Uterus (tissue), 4 donors: ENCODE data around the gene NR2F1-AS1. TPM values are rescaled to one million over a fixed set of nuclear protein-coding genes. Genes with fewer than 3 reads are reported as not detected.

Experiments used
- DNase-seq, 2 donors: peaks; one replicate each; pipeline ENCODE4 v3.0.0-alpha.2; 2019 to 2020
- H3K27ac ChIP-seq, 2 donors: fragments of 200-600 bp; sonication (generic); 1 replicate in 1 of 2; 2 replicates in 1 of 2; pipeline ENCODE4 v1.5.1; 2016 to 2018
- H3K27me3 ChIP-seq, 2 donors: fragments of 200-600 bp; sonication (generic); one replicate each; pipeline ENCODE4 v1.5.1; 2018 to 2019; ENCODE audit warnings: control low read depth in 1 of 2
- H3K36me3 ChIP-seq, 2 donors: fragments of 200-600 bp; sonication (generic); one replicate each; pipeline ENCODE4 v1.5.1; 2019; ENCODE audit warnings: control low read depth in 1 of 2
- H3K4me1 ChIP-seq, 2 donors: fragments of 200-600 bp; sonication (generic); one replicate each; pipeline ENCODE4 v1.5.1; 2018 to 2019; ENCODE audit warnings: control low read depth in 1 of 2
- H3K4me3 ChIP-seq, 2 donors: fragments of 200-600 bp; sonication (generic); 1 replicate in 1 of 2; 2 replicates in 1 of 2; pipeline ENCODE4 v1.5.1; 2018 to 2019; ENCODE audit warnings: mild to moderate bottlenecking in 1 of 2
- H3K9me3 ChIP-seq, 2 donors: fragments of 200-600 bp; sonication (generic); one replicate each; pipeline ENCODE4 v1.5.1; 2019; ENCODE audit warnings: control low read depth in 1 of 2
- CTCF ChIP-seq, 4 experiments: fragments of 200-600 bp in 2 of 4; fragments of 450-650 bp in 2 of 4; sonication (generic) in 2 of 4; IDR thresholded peaks; one replicate each; pipeline ENCODE4 v1.5.1; 2016 to 2019; ENCODE audit warnings: antibody characterized with exemption in 4 of 4, mild to moderate bottlenecking in 2 of 4, moderate library complexity in 1 of 4
- POLR2A ChIP-seq, 2 donors: fragments of 450-650 bp; IDR thresholded peaks; one replicate each; pipeline ENCODE4 v1.6.1; 2016; ENCODE audit warnings: antibody characterized with exemption in 2 of 2, mild to moderate bottlenecking in 1 of 2, moderate library complexity in 1 of 2
- intact Hi-C: fragments of 100-400 bp; cut with DNase I; formaldehyde crosslinking; loops from one replicate; pipeline ENCODE4 v1.15.1; 2023; ENCODE audit warnings: low total_unique reads
- total RNA-seq, 4 donors: library from RNA; depleted of rRNA in 3 of 4; stranded (reverse); fragments of >200 nt in 3 of 4; gene quantifications; one replicate each; pipeline versions ENCODE4 v1.1.0 to v1.2.4, GENCODE V29; 2014 to 2023
- donor health status: DM: yes; HTN: yes; CAD: no.

NR2F1-AS1 gene
- total RNA-seq, 4 donors from 2014 or later: 4.4 to 46.1 (median 19.9) TPM

DNA sequence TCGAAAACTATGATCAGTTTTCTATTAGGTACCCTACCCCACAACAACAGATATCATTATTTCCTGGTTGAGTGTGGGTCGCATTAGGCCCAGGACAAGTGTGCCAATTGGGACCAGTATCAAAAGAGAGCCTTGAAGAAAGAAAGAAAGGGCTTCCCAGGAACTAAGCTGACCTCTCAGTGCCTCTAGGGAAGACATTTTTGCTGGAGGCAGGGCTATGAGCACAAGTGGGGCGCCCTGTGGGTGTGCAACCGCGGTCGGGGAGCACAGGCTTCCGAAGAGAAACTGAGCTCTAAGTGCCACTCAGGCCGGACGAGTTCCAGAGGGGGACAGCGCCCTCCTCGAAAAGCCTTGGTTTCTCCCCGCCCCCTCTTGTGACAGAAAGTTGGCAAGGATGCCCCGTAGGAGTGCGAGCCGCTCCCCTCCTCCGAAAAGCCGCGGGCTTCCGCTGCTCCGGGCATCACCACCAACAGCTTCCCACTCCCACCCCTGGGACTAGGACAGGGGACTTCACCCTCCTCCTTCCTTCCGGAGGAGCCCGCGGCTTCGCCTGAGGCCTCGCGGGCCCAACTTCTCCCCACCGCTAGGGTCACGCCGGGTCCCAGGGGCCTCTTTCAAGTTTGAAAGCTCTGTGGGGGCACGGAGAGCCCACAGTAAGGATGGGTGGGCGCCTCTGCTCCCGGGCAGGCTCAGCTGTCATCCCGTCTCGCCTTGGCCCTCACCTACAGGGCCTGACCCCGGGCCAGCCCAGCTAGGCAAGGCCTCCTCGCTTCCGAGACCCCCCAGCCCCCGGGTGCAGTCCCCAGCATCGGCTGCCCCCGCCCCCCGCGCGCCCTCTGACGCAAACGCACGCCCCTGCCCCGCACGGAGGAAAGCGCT lies 2.0 kb downstream of the NR2F1-AS1 start:
- peak overlapping the region; percentile 53 to 65 for H3K4me3 ChIP-seq
- intact Hi-C loops: loop anchor here (5.0 kb wide), 1 partner anchor 47 kb away; no protein-coding TSS in a partner anchor
- TF ChIP-seq POLR2A (IDR thresholded peaks at IDR 0.05): peak in 1 of 2 donors; percentile 28
- TF ChIP-seq CTCF (IDR thresholded peaks at IDR 0.05): peak in 1 of 4 experiments; percentile 11

GRCh38 chr5:93577854-93578812 lies 2.9 kb downstream of the NR2F1-AS1 start:
- intact Hi-C loops: loop anchor here (5.0 kb wide), 1 partner anchor 46 kb away; no protein-coding TSS in a partner anchor
- Histone ChIP-seq H3K4me1 (no peaks in the 10 kb centered on the region), H3K36me3 (no peaks in the 10 kb centered on the region), H3K27ac (peak overlapping the region; percentile 90 to 92), H3K4me3 (peak overlapping the region; percentile 53 to 65), H3K9me3 (no peaks in the 10 kb centered on the region), H3K27me3 (peaks cover 0 to 2% of the 10 kb centered on the region in 2 donors)
- TF ChIP-seq CTCF (IDR thresholded peaks at IDR 0.05) (no peak), POLR2A (IDR thresholded peaks at IDR 0.05) (no peak)
- DNase-seq: peak in 1 of 2 donors; percentile 46

More for the DNA sequence above, 2.0 kb downstream of the NR2F1-AS1 start:
- Histone ChIP-seq H3K4me1 (no peaks in the 10 kb centered on the region), H3K27ac (peak overlapping the region; percentile 90 to 92), H3K9me3 (no peaks in the 10 kb centered on the region), H3K36me3 (no peaks in the 10 kb centered on the region), H3K27me3 (peaks cover 0 to 3% of the 10 kb centered on the region in 2 donors)
- DNase-seq: peak; percentile 76 to 83

DNA sequence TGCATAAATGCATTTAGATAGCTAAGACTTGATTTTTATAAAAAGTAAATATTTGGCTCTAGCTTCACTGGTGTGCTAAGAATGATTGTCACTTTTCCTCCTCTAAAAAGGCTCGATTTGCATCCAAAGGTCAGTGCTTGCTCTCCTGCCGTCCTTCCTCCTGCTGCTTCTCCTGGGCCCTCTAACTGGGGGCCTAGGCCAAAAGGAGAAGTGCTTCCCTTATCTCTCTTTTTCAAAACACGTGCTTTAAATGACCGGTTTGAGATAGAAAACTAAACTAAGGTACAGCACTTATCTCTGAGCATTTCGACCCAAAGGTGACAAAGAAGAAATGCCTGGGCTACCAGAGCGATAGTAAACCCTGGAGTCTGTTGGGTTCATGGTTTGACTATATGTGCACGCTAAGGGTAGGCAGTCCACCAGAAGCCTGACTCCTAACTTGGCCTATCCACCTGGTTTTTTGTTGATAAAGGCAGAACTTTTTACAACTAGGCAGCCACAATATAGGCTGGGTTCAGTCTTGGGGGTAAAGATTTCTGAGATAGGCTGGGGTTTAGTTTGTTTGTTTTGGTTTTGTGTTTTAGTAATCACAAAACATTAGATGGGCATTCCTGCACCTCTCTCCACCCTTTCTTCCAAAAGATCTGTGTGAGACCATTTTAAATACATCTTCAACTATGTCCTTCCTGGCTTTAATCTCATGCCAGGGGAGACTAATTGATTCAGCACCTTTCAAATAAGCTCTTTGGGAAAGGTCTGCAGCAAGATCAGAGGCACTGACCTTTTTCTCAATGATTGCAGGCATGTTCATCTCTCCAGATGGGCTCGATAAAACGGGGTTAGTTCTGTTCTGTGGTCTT lies 3.8 kb downstream of the NR2F1-AS1 start:
- no peaks in the 10 kb centered on the region for H3K27me3 ChIP-seq
- H3K27ac ChIP-seq: peak overlapping the region; percentile 90 to 92
- intact Hi-C loops: loop anchor here (5.0 kb wide), 1 partner anchor 45 kb away; no protein-coding TSS in a partner anchor
- DNase-seq: peak in 1 of 2 donors; percentile 16
- TF ChIP-seq POLR2A (IDR thresholded peaks at IDR 0.05) (no peak), CTCF (IDR thresholded peaks at IDR 0.05) (no peak)
- H3K4me1 ChIP-seq: no peaks in the 10 kb centered on the region
- no peaks in the 10 kb centered on the region for H3K9me3 ChIP-seq
- H3K36me3 ChIP-seq: no peaks in the 10 kb centered on the region
- H3K4me3 ChIP-seq: no peak overlapping the region

GRCh38 chr5:93575461-93576414 lies 5.3 kb downstream of the NR2F1-AS1 start:
- intact Hi-C loops: loop anchor here (5.0 kb wide), 1 partner anchor 43 kb away; no protein-coding TSS in a partner anchor
- H3K4me3 ChIP-seq: no peak overlapping the region
- no peaks in the 10 kb centered on the region for H3K27me3 ChIP-seq
- peak overlapping the region; percentile 61 to 63 for H3K27ac ChIP-seq
- H3K36me3 ChIP-seq: no peaks in the 10 kb centered on the region
- no peak for DNase-seq
- no peaks in the 10 kb centered on the region for H3K4me1 ChIP-seq
- no peaks in the 10 kb centered on the region for H3K9me3 ChIP-seq
- no peak for TF ChIP-seq CTCF (IDR thresholded peaks at IDR 0.05)
- TF ChIP-seq POLR2A (IDR thresholded peaks at IDR 0.05): no peak
